CD4-positive, alpha-beta T cell (primary cell): Measurements from ENCODE around the gene GALNT1. TPM values are rescaled to one million over a fixed set of nuclear protein-coding genes. Genes with fewer than 3 reads are reported as not detected.

Experiments used
- ATAC-seq: fragments of 200-7000 bp; cut with Tn5 transposase; one replicate; pipeline ENCODE4 v1.10.0; 2022; ENCODE audit warnings: mild to moderate bottlenecking; ENCODE audit not compliant: poor library complexity
- CTCF ChIA-PET: fragments of 350-600 bp; sonication (Branson Sonifier 250); formaldehyde crosslinking; loops from one replicate; lab custom pipeline; 2021; ENCODE audit warnings: antibody characterized with exemption, inconsistent platforms; lab: Charles Lee
- POLR2A ChIA-PET: fragments of 350-600 bp; sonication (Branson Sonifier 250); formaldehyde crosslinking; loops from one replicate; lab custom pipeline; 2021; ENCODE audit warnings: antibody characterized with exemption, inconsistent platforms; lab: Charles Lee
- DNase-seq, 14 experiments: peaks; one replicate each; pipeline ENCODE4 v3.0.0-alpha.2; 2013 to 2020; ENCODE audit warnings: mixed read lengths in 2 of 14
- H3K27ac ChIP-seq, 2 donors: one replicate each; pipeline versions ENCODE4 v1.5.1 to v1.7.0; 2013; ENCODE audit warnings: low read length in 2 of 2, low read depth in 1 of 2, mild to moderate bottlenecking in 1 of 2
- H3K27me3 ChIP-seq, 2 experiments: 1 replicate in 1 of 2; 2 replicates in 1 of 2; pipeline versions ENCODE4 v1.6.1 to v1.7.0; 2013; ENCODE audit warnings: low read length in 2 of 2, control low read depth in 1 of 2, mild to moderate bottlenecking in 1 of 2, moderate library complexity in 1 of 2; ENCODE audit not compliant: insufficient read depth in 2 of 2, control insufficient read depth in 1 of 2
- H3K36me3 ChIP-seq: one replicate; pipeline ENCODE4 v1.6.1; 2013; ENCODE audit warnings: low read length, control low read depth; ENCODE audit not compliant: insufficient read depth
- H3K4me1 ChIP-seq: one replicate; pipeline ENCODE4 v1.6.1; 2013; ENCODE audit warnings: low read length, control low read depth; ENCODE audit not compliant: insufficient read depth
- H3K4me3 ChIP-seq: one replicate; pipeline ENCODE4 v1.5.1; 2013; ENCODE audit warnings: mild to moderate bottlenecking, low read length, moderate library complexity
- H3K9me3 ChIP-seq, 2 experiments: 1 replicate in 1 of 2; 2 replicates in 1 of 2; pipeline versions ENCODE4 v1.6.1 to v1.7.0; 2013; ENCODE audit warnings: low read length in 2 of 2, mild to moderate bottlenecking in 2 of 2, control low read depth in 1 of 2, moderate library complexity in 1 of 2; ENCODE audit not compliant: control insufficient read depth in 1 of 2, insufficient read depth in 1 of 2
- H3K27ac Mint-ChIP-seq: one replicate; pipeline ENCODE4 v1.8.0; 2020; ENCODE audit warnings: mixed read lengths
- H3K27me3 Mint-ChIP-seq: one replicate; pipeline ENCODE4 v1.8.0; 2021; ENCODE audit warnings: mixed read lengths
- H3K36me3 Mint-ChIP-seq: one replicate; pipeline ENCODE4 v1.8.0; 2021; ENCODE audit warnings: low read depth, mixed read lengths
- H3K4me1 Mint-ChIP-seq: one replicate; pipeline ENCODE4 v1.8.0; 2021; ENCODE audit warnings: low read depth, mixed read lengths
- H3K4me3 Mint-ChIP-seq: one replicate; pipeline ENCODE4 v1.8.0; 2020; ENCODE audit warnings: mild to moderate bottlenecking, mixed read lengths
- H3K9me3 Mint-ChIP-seq: one replicate; pipeline ENCODE4 v1.8.0; 2020; ENCODE audit warnings: mixed read lengths
- CTCF ChIP-seq: fragments of 200-600 bp; IDR thresholded peaks from one replicate; pipeline ENCODE4 v1.8.0; 2022; ENCODE audit warnings: antibody characterized with exemption, mild to moderate bottlenecking
- intact Hi-C, 2 experiments: fragments of 100-400 bp; cut with DNase I in 1 of 2; cut with micrococcal nuclease in 1 of 2; formaldehyde crosslinking; loops; one replicate each; pipeline versions ENCODE4 v1.15.1 to v1.9.0; 2023 to 2025; cut with DNase I, micrococcal nuclease
- total RNA-seq, 174 experiments: library from RNA in 2 of 174; stranded (reverse) in 2 of 174; gene quantifications; one replicate each; pipeline ENCODE4 v1.2.3 and lab custom pipeline; 2021 to 2026

GALNT1 gene
- total RNA-seq, 2 experiments from 2014 or later: 16.1 to 17.9 TPM

- Mint-ChIP-seq H3K36me3 (peaks cover 47% of the 10 kb centered on the region), H3K4me3 (no peak overlapping the region), H3K27ac (no peak overlapping the region), H3K9me3 (peaks cover 3% of the 10 kb centered on the region), H3K4me1 (no peaks in the 10 kb centered on the region), H3K27me3 (no peaks in the 10 kb centered on the region)
- Histone ChIP-seq H3K36me3 (peaks cover 6% of the 10 kb centered on the region), H3K9me3 (no peaks in the 10 kb centered on the region), H3K4me3 (no peak overlapping the region), H3K4me1 (no peaks in the 10 kb centered on the region), H3K27ac (no peak overlapping the region), H3K27me3 (no peaks in the 10 kb centered on the region)
- intact Hi-C loops: no loop called here
- ChIA-PET CTCF (no interaction called here), POLR2A (no interaction called here)
- no peak for ATAC-seq
- DNase-seq: no peak
- TF ChIP-seq CTCF: no peak
Observed at GRCh38 chr18:35662293-35663062, 80.9 kb downstream of the GALNT1 start.

GRCh38 chr18:35671966-35672603 is 90.5 kb downstream of the GALNT1 start:
- Histone ChIP-seq H3K36me3 (peaks cover 1% of the 10 kb centered on the region), H3K27me3 (no peaks in the 10 kb centered on the region), H3K27ac (no peak overlapping the region), H3K4me3 (no peak overlapping the region), H3K9me3 (no peaks in the 10 kb centered on the region), H3K4me1 (no peaks in the 10 kb centered on the region)
- Mint-ChIP-seq H3K36me3 (peaks cover 32% of the 10 kb centered on the region), H3K9me3 (peaks cover 3% of the 10 kb centered on the region), H3K4me1 (no peaks in the 10 kb centered on the region), H3K27ac (no peak overlapping the region), H3K27me3 (no peaks in the 10 kb centered on the region), H3K4me3 (no peak overlapping the region)
- intact Hi-C loops: no loop called here
- ChIA-PET POLR2A (no interaction called here), CTCF (no interaction called here)
- no peak for ATAC-seq
- no peak for DNase-seq
- no peak for TF ChIP-seq CTCF

- Histone ChIP-seq H3K9me3 (no peaks in the 10 kb centered on the region), H3K4me3 (no peak overlapping the region), H3K27me3 (no peaks in the 10 kb centered on the region), H3K27ac (no peak overlapping the region), H3K4me1 (no peaks in the 10 kb centered on the region), H3K36me3 (no peaks in the 10 kb centered on the region)
- H3K4me3 Mint-ChIP-seq: no peak overlapping the region
- DNase-seq (no peak), ATAC-seq (no peak)
- ChIA-PET CTCF (no interaction called here), POLR2A (no interaction called here)
- intact Hi-C loops: no loop called here
- peaks cover 25% of the 10 kb centered on the region for H3K36me3 Mint-ChIP-seq
- H3K27me3 Mint-ChIP-seq: no peaks in the 10 kb centered on the region
- H3K4me1 Mint-ChIP-seq: no peaks in the 10 kb centered on the region
- no peak overlapping the region for H3K27ac Mint-ChIP-seq
- no peak for TF ChIP-seq CTCF
- no peaks in the 10 kb centered on the region for H3K9me3 Mint-ChIP-seq
Observed at GRCh38 chr18:35672897-35673296, 91.4 kb downstream of the GALNT1 start.
